NCI-H1105 treated with DMSO at 0.1 percent for 48 hours (cell line): ENCODE results near the gene EIF5A.

Source experiments
- DNase-seq: peaks from one replicate; lab custom pipeline; 2025; lab: John Stamatoyannopoulos, UW

Gene EIF5A

GRCh38 chr17:7313088-7313889 is 5.9 kb downstream of the EIF5A start:
- no peak for DNase-seq

- DNase-seq, result no peak
Measured at GRCh38 chr17:7313890-7314718, 6.7 kb downstream of the EIF5A start.

GRCh38 chr17:7314719-7315569 is 7.5 kb downstream of the EIF5A start, which contains the start of gene GPS2:
Gene GPS2, minus strand, starts transcription at chr17:7315360. Its CDS starts 308 bp downstream, at chr17:7315052.
- peak; percentile 82 for DNase-seq

- peak; percentile 46 for DNase-seq
Measured at GRCh38 chr17:7315570-7316235, 8.3 kb downstream of the EIF5A start.

GRCh38 chr17:7317161-7317803 is 9.9 kb downstream of the EIF5A start:
- DNase-seq, result no peak

- no peak for DNase-seq
Measured at GRCh38 chr17:7318121-7318860, 10.9 kb downstream of the EIF5A start.

GRCh38 chr17:7321466-7321865 is 14.0 kb downstream of the EIF5A start:
- DNase-seq, result no peak

- DNase-seq, result no peak
Measured at GRCh38 chr17:7322520-7323194, 15.2 kb downstream of the EIF5A start.

GRCh38 chr17:7323731-7324437 is 16.5 kb downstream of the EIF5A start:
- no peak for DNase-seq

- no peak for DNase-seq
Measured at GRCh38 chr17:7324438-7324779, 17.0 kb downstream of the EIF5A start.

- no peak for DNase-seq
Measured at GRCh38 chr17:7325031-7325528, 17.7 kb downstream of the EIF5A start.

- no peak for DNase-seq
Measured at GRCh38 chr17:7326186-7326585, 18.8 kb downstream of the EIF5A start.

GRCh38 chr17:7327056-7327455 is 19.6 kb downstream of the EIF5A start:
- no peak for DNase-seq

- DNase-seq, result no peak
Measured at GRCh38 chr17:7327501-7327900, 20.1 kb downstream of the EIF5A start.

GRCh38 chr17:7328009-7328408 is 20.6 kb downstream of the EIF5A start:
- DNase-seq, result no peak

GRCh38 chr17:7328840-7329373 is 21.5 kb downstream of the EIF5A start, which contains the start of gene NEURL4:
Gene NEURL4, minus strand, starts transcription at chr17:7329335. Its CDS starts 23 bp downstream, at chr17:7329312.
- no peak for DNase-seq

GRCh38 chr17:7329374-7329996 is 22.1 kb downstream of the EIF5A start:
- DNase-seq, result peak; percentile 99

GRCh38 chr17:7329997-7330637 is 22.7 kb downstream of the EIF5A start:
- DNase-seq, result peak; percentile 86
